Stimulated activated CD8-positive, alpha-beta memory T cell treated with anti-CD3 and anti-CD28 coated beads, Interleukin-4, amount 100 ng/mL, for 24 hours (primary cell): Measurements from ENCODE around the gene AQP12A.
"Not testable (repeated sequence)": the region's sequence is repeated elsewhere in the genome, so short reads cannot be mapped to it uniquely, and the experiment has no call there.

Experiments
- DNase-seq: peaks from one replicate; pipeline ENCODE4 v3.0.0-alpha.2; 2020; ENCODE audit warnings: low read depth

The AQP12A gene

DNA sequence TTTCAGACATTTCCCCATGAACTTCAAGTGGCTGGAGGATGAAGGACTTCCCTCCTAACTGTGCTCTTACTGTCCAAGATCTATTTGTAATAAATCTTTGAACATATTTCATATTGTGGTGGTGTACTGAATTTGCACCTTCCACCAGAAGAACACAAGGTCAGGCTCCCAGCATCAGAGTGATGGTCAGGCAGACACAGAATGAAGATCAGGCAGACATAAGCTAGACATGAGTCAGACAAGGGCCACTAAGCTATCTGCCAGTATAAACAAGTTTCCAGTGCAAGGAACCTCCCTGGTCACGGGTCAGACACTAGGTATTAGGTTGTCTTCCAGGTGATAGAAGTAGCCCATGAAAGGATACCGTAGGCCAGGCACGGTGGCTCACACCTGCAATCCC lies 29.0 kb upstream of the AQP12A start:
- no peak for DNase-seq

DNA sequence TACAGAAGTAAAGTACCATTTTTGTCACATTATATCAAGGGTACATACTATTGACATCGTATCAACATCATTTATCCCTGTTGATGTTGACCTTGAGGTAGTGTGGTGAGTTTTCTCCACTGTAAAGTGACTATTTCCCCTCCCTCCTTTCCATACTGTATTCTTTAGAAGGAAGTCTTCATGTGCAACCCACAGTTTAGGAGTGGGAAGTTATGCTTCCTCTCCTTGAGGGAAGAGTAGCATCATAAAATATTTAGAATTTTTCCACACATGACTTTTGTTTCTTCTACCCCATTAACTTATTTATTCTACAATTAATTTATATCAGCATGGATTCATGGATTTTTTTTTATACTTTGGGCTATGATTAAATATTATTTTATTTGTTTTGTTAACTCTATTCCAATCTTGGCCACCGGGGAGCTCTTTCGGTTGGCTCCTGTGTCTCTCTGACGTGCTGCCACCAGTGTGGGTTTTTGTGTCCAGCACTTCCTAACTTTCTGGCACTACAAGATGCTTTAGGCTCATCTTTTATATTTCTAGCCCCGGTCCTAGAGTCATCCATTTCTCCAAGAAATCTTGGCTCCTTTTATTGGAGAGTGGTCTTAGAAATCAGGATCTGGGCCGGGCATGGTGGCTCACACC lies 28.0 kb upstream of the AQP12A start:
- DNase-seq = no peak

DNA sequence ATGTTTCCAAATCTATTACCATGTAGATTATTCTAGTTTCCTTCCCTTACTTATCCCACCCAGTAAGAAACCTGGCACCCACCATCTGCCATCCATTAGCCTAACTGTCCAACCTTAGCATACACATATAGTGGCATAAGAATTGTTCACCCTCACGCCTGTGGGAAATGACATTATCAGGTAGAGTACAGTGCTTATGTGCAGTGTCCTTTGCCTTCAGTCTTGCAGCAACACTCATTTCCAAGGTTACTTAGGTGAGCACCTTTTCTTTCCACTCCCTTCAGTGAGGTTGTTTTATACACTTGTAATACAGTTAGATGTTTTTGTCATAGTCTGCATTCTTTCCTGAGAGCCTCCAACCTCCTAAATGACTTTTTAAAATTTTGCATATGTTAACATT lies 27.0 kb upstream of the AQP12A start:
- no peak for DNase-seq

DNA sequence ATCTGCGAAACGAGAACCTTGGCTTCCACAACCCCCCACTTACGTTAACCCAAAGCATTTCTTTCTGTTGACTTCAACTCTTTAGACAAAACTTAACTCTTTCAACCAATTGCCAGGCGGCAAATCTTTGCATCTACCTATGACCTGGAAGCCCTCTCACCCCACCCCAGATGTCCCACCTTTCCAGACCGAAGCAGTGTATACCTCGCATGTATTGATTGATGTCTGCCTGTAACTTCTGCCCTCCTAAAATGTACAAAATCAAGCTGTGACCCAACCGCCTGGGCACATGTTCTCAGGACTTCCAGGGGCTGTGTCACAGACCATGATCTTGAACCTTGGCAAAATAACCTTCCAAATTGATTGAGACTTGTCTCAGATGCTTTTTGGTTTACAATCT lies 21.3 kb upstream of the AQP12A start:
- DNase-seq = no peak

DNA sequence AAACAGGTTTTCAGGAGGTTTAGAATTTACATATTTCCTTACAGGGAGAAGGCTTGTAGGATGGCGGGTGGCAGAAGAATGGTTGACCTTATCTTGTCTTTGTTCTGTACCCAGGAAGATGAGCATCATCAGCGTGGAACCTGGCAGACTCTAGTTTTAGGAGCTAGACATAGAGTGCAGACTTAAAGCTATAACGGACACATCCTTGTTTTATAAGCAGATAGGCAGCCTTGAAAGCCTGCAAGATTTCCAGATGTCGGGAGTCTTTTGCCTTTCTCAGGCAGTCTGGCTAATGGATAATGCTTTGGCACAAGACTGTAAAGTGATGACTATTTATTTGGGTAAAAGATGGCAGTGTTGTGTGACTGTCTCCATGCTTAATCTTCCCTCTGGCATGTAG lies 20.7 kb upstream of the AQP12A start:
- no peak for DNase-seq

DNA sequence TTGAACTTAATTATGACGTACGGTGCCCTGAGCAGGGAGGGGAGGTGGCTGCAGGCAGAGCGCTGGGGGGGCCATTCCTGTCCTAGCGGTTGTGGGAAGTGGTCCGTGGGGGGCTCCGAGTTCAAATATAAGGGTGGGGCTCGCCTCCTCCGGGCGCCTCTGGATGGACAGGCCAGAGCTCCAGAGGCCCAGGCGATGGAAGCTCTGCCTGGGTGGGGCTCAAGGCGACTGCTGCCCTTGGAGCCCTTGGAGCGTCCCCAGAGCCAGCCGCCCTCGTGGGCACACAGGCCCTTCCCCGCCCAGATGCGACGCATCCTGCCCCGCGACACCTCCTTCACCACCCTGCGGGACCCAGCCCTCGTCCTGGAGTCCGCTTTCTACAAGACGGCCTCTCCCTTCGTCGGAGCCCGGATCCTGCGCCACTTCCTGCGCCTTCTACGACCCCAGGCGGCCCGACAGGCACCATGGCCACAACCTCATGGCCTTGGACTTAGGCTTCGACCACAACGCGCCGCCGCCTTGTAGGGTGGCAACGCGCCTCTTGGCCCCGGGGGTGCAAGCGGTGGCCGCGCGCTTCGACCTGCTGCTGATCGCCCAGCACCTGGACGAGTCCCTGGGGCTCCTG lies 19.5 kb upstream of the AQP12A start:
- no peak for DNase-seq

DNA sequence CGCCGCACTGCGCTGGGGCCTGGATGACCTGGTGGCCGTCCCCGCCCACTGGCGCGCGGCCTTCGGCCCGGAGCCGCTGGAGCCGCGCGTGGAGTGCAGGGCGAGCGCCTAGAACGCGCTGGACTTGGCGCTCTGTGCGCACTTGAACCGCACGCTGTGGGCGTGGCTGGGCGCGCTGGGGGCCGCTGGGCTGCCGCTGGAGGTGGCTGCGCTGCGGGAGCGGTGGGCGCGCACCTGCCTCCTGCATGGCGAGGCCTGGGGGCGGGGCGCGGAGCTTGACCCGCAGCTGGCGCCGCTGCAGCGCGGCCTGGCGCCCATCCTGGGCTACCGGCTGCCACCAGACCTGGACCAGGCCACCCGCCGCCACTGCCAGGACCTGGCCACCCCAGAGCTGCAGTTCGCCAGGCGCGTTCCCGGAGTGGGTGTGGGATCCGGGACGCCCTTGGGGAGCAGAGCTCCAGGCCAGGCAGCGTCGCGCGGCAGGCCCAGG lies 18.9 kb upstream of the AQP12A start:
- DNase-seq = no peak

DNA sequence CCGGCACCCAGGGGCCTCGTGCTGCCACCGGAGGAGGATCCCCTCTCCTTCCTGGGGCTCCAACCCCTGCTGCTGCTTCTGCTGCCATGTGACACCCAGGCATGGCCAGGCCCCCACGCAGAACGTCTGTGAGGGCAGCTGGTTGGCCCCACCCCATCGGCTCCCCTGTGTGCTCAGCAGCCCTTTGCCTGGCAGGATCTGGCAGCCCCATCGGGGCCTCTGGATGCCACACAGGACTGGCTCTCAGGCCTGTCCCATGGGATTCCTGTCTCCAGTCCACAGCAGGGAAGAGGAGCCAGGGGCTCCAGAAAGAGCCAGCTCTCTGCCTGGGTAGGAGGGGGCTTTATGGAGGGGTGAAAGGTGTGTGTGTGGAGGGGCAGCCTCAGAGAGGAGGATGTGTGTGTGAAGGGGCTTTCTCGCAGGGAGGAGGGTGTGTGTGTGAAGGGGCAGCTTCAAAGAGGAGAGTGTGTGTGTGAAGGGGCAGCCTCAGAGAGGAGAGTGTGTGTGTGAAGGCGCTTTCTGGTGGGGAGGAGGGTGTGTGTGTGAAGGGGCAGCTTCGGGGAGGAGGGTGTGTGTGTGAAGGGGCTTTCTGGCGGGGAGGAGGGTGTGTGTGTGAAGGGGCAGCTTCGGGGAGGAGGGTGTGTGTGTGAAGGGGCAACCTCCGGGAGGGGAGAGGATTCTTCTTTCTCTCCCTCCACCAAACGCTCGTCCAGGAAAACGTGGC lies 17.0 kb upstream of the AQP12A start:
- DNase-seq = not testable (repeated sequence)

DNA sequence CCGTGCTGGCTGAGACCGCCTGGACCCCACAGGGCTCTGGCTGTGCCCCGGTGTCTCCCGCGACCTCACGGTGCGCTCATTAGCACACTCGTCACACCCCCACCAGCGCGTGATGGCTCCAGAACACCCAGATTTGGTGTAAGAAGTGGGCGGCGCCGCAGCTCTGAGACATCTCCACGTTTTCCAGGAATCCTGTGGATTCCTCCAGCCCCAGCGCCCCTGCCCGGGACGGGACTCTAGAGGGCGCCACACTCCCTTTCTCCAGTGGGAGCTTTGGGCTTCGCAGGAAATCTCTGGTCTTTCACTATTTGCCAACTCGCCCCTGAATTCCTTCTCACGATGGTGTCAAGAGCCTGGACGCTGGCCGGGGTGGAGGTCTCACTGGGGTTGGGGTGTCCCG lies 16.3 kb upstream of the AQP12A start:
- DNase-seq = not testable (repeated sequence)

DNA sequence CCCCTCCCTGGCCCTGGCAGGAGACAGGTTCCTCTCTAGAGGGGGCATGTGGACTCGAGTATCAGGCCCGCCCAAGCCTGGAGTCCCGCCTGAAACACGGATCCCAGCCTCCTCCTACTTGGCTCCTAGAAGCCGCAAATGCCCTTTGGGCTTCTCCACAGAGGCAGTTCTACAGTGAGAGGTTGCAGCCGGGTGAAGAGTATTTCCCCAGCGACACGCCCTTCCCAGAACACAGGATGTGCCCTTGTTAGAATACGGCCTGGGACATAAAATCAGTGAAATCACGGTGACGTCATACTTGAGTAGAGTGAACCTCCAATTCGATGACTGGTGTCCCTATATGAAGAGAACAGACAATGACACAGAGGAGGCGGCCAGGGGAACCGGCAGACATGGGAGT lies 13.6 kb upstream of the AQP12A start:
- DNase-seq = not testable (repeated sequence)

DNA sequence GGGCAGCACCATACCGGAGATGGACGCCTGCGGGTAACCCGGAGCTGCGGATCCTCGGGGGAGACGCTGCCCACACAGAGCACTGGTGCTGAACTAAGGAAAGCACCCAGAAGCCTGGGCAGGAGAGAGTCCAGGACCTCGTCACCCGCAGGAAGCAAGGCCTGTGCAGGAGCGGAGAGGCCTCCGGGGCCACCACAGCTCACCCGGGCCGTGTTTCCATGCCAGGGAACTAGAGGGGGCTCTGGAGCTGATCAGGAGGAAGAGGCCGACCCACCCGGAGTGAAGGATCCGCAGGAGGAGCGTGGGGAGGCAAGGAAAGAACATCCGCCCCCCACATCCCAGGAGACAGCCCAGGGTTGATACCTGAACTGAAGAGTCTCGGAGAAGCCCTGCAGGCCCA lies 12.8 kb upstream of the AQP12A start:
- DNase-seq = not testable (repeated sequence)

DNA sequence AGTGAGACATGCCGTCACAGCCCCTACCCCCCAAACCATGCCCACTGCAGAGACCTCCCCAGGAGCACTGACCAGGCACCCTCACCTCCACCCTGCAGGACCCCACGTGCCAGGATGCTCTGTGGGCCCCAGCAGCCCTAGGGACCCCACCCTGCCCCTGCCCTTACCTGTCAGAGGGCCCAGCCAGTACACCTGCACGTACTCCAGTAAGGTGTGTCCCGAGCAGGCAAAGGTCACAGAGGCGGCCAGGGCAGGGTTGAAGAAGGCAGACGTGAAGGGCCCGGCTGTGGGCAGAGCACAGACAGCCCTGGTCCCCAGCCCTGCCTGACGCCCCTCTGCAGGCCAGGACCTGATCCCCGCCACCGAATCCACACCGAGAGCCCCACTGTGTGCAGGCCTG lies 11.5 kb upstream of the AQP12A start:
- DNase-seq = not testable (repeated sequence)

DNA sequence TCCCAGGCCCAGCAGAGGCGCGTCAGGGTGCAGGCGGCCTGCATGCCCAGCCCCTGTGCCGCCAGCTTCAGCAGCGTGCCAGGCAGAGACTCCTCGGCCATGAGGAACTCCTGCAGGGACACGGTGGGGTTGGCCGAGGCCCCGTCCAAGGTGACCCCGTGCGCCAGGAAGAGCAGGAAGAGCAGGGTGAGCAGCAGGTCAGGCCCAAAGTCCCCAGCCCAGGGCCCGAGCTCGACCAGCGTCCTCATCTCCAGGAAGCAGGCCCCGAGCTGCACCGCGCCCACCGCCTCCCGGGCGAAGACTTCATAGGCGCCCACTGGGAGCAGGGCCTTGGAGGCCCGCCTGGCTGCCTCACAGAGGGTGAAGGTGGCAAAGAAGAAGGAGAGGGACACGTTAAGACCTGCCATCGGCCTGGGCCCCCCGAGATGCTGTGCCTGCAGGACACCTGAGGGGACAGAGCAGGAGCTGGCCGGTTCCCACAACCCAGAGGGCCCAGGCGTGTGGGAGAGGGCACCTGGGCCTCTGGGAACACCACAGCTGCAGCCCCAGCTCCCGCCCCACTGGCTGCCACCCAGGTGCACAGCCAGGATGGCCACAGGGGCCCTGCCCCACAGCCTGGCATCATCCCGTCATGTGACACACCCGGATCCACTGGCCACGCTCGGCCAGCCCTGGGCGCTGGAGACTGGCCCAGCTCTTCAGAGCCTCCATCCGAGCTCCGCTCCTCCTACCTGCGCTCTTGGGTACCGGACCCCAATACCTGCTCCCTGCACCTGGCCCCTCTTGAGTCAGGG lies 9.0 kb upstream of the AQP12A start, which contains the start of gene AQP12B:
Gene AQP12B, minus strand, starts transcription at position 455 of the 794 bp plus-strand sequence. Its CDS starts 48 bp downstream, at position 407.
- not testable (repeated sequence) for DNase-seq

DNA sequence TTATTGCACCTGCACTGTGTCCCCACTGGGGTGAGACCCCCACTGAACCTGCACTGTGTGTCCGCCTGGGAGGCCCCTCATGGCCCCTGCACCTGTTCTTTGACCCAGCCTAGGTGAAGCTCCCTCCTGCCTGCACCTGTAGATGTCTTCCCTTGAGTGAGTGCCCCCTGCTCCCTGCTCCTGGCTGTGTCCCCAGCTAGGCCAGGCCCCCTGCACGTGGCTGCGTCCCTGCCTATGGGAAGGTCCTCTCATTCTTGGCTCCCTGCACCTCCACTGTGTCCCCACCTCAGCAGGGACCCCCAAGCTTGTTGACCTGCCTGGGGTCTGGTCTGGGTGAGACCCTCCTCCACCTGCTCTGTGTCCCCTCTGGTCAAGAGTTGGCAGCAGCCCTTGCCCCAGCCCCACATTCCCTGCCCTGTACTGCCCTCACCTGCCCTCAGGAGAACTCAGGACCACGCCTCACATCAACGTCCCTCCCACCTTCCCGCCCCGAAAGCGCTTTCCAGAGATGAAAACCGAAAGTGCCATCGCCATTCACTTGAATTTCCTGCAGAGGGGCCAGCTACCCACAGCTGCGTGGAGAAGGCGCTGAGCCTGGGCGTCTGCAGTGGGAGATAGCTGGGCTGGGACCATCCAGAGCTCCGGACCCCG lies 8.2 kb upstream of the AQP12A start:
- DNase-seq = not testable (repeated sequence)

DNA sequence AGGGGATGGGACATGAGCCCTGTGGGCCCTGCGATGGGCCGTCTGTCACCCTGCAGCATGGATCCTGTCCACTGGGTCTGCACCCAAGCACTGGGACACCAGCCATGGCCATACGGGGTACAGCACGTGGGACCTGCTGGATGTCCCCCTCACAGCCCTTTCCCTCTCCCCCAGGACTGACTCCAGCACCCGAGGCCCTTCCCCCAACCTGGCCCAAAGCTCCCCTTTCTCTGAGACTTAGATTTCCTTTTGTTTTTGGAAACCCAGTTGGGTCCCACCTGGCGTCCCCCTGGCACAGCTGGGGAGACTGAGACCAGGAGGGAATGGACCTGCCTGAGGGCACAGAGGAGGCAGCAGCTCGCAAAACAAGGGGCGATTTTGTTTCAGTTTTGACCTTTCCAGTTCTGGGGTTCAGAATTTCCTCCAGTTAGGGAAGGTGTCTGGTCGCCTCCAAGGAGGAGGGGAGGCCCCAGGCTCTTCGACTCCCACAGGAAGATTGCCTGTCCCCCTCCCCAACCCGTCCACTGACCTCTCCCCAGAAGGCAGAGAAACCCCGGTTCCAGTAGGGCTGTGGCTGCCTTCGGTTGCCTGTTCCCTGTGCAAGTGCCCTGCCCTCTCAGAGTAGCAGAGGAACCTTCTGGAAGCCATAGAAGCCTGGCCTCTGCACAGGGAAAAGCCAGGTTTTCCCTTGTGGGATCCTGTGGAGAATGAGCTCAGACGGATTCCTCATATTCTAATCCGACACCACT lies 7.5 kb upstream of the AQP12A start:
- DNase-seq = not testable (repeated sequence)

DNA sequence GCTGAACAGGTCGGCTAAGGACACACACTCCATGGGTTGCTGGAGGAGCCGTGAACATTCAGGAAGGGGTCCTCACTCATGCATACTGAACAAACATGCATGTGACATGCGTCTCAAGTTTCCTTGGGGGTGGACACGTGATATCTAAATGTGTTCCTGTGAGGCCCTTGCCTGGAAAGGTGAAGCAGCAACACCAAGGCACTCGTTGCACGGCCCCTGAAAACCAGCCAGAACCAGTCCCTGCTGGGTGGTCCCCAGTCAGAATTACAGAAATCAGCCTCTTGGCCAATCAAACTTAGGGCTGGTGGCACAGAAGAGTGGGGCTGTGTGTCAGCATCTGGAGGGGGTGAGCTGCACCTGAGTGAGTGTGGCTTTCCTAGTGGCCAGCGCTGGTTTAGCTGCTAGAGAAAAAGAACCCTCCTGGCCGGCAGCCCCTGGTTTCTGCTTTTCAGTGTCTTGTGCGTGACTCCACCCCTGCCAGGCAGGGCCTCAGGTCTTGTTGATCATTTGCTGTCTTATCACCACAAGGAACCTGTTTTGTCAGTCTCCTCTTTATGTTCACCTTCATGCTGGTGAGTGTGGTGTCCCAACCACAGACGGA lies 5.8 kb upstream of the AQP12A start:
- no peak for DNase-seq

DNA sequence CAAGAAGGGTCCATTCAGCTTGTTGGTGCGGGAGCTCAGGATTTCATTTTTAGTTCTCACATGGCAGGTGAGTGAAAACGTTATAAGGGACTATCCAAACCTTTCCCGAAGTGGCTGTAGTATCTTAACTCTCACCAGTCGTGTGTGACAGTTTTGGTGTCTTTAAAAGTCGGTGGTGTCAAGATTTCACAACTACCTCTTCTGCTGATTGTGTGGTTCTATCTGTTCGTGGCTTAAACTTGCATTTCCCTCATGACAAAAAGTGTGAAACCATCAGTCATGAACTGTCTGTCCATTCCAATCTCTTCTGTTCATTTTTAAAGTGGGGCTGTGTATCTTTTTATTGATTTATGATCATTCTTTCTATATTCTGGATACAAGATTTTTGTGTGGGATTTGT lies 5.2 kb upstream of the AQP12A start:
- DNase-seq = no peak

DNA sequence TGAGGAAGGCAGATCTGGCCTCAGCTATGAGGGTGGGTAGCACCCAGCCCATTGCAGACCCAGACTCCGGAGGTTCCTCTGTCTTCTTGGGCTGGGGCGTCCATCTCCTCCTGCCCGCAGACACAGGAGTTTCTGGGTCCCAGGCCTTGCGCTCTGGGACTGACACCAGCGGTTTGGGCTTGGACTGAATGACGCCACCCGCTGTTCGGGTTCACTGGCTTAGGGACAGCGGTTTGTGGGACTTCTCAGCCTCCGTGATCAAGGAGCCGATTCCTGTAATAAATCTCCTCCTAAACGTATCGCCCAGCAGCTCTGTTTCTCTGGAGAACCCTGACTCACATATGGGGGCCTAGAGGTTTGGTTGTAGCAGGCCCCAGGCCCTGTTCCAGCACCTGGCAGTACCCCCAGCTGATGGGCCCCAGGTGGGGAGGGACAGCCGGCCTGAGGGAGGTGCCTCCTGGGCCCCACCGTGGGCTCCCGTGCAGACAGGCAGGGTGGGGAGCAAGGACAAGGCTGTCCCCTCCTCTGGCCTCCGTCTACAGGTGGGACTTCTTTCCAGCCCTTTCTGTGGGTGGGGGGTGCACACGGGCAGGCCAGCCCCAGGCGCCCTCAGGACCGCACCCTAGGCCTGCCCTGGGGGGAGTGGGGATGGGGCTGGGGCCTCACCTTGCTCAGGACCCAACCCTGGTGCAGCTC lies 4.5 kb upstream of the AQP12A start:
- DNase-seq = no peak

DNA sequence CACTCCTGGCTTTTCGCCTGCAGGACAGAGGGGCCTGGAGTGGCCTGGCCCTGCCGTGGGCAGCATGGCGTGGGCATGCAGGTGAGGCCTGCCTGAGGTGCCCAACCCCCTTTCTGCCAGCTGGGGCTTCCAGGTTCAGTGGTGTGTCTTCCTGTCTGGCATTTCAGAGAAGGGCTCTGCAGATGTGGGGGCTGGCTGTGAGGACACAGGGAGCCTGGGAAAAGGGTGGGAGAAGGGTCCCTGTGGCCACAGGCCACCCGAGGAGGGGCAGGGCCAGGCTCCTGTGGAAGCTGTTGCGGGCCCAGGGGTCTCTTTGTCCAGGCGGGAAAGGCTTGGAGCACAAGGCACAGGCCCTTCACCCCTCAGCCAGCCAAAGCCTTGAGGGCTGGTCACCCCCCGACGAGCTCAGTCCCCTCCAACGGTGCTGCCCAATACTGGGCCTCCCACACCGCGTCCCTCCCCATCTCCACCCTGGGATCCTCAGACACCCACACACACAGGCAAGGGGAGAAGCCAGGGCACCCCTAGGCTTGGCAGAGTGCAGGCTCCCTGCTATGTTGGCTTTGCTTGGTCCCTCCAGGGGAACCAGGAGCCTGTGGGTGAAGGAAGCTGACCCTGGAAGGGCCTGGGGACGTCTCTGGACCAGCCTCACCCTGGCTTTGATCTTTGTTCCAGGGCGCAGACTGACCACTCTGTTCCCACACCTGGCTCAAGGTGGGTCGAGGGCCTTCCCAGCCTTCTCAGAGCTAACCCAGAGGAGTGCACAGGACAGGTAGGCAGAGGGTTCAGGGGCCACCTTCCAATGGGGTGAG lies 3.7 kb upstream of the AQP12A start:
- DNase-seq = no peak
